ENCODE data around the gene KXD1.

- TF ChIP-seq CTCF (IDR thresholded peaks at IDR 0.05; ENCODE audit: low read depth, low read length, poor library complexity, severe bottlenecking): no peak
- TF ChIP-seq EZH2phosphoT487 (IDR thresholded peaks at IDR 0.05; ENCODE audit: borderline replicate concordance, low read length): no peak
These were observed 19.8 kb downstream of the KXD1 start for GRCh38 chr19:18577365-18577914.
